GM18867 (cell line): ENCODE results near the gene HSPG2.

Experiments used
- ATAC-seq: cut with Tn5 transposase; IDR thresholded peaks from one replicate; pipeline ENCODE4 v1.9.1; 2021; ENCODE audit warnings: mild to moderate bottlenecking, moderate library complexity; ENCODE audit not compliant: unreplicated experiment

Gene HSPG2

GRCh38 chr1:21849909-21850576 lies 87.1 kb downstream of the HSPG2 start:
- no peak for ATAC-seq

- no peak for ATAC-seq
Measured at GRCh38 chr1:21848524-21849174, 88.5 kb downstream of the HSPG2 start.

- no peak for ATAC-seq
Measured at GRCh38 chr1:21847223-21848205, 89.6 kb downstream of the HSPG2 start.

GRCh38 chr1:21845646-21846641 lies 91.2 kb downstream of the HSPG2 start:
- ATAC-seq: no peak

GRCh38 chr1:21843996-21844395 lies 93.1 kb downstream of the HSPG2 start:
- no peak for ATAC-seq

- no peak for ATAC-seq
Measured at GRCh38 chr1:21843208-21843607, 93.9 kb downstream of the HSPG2 start.

- no peak for ATAC-seq
Measured at GRCh38 chr1:21842606-21843162, 94.4 kb downstream of the HSPG2 start.

- ATAC-seq: no peak
Measured at GRCh38 chr1:21841852-21842466, 95.2 kb downstream of the HSPG2 start.

GRCh38 chr1:21840981-21841380 lies 96.1 kb downstream of the HSPG2 start:
- no peak for ATAC-seq

GRCh38 chr1:21839337-21840037 lies 97.6 kb downstream of the HSPG2 start:
- no peak for ATAC-seq

GRCh38 chr1:21838359-21839157 lies 98.6 kb downstream of the HSPG2 start:
- no peak for ATAC-seq

- no peak for ATAC-seq
Measured at GRCh38 chr1:21837476-21837875, 99.6 kb downstream of the HSPG2 start.

GRCh38 chr1:21836729-21837128 lies 100.4 kb downstream of the HSPG2 start:
- no peak for ATAC-seq

GRCh38 chr1:21836010-21836409 lies 101.1 kb downstream of the HSPG2 start:
- no peak for ATAC-seq

GRCh38 chr1:21834666-21835065 lies 102.4 kb downstream of the HSPG2 start:
- ATAC-seq: no peak

- ATAC-seq: no peak
Measured at GRCh38 chr1:21834094-21834493, 103.0 kb downstream of the HSPG2 start.

- ATAC-seq: no peak
Measured at GRCh38 chr1:21833392-21833976, 103.6 kb downstream of the HSPG2 start.

GRCh38 chr1:21831454-21831970 lies 105.6 kb downstream of the HSPG2 start:
- no peak for ATAC-seq
